ENCODE results near the gene TTC3. TPM values are rescaled to one million over a fixed set of nuclear protein-coding genes. Genes with fewer than 3 reads are reported as not detected.
"Not testable (repeated sequence)": the region's sequence is repeated elsewhere in the genome, so short reads cannot be mapped to it uniquely, and the experiment has no call there.

The TTC3 gene, protein sequence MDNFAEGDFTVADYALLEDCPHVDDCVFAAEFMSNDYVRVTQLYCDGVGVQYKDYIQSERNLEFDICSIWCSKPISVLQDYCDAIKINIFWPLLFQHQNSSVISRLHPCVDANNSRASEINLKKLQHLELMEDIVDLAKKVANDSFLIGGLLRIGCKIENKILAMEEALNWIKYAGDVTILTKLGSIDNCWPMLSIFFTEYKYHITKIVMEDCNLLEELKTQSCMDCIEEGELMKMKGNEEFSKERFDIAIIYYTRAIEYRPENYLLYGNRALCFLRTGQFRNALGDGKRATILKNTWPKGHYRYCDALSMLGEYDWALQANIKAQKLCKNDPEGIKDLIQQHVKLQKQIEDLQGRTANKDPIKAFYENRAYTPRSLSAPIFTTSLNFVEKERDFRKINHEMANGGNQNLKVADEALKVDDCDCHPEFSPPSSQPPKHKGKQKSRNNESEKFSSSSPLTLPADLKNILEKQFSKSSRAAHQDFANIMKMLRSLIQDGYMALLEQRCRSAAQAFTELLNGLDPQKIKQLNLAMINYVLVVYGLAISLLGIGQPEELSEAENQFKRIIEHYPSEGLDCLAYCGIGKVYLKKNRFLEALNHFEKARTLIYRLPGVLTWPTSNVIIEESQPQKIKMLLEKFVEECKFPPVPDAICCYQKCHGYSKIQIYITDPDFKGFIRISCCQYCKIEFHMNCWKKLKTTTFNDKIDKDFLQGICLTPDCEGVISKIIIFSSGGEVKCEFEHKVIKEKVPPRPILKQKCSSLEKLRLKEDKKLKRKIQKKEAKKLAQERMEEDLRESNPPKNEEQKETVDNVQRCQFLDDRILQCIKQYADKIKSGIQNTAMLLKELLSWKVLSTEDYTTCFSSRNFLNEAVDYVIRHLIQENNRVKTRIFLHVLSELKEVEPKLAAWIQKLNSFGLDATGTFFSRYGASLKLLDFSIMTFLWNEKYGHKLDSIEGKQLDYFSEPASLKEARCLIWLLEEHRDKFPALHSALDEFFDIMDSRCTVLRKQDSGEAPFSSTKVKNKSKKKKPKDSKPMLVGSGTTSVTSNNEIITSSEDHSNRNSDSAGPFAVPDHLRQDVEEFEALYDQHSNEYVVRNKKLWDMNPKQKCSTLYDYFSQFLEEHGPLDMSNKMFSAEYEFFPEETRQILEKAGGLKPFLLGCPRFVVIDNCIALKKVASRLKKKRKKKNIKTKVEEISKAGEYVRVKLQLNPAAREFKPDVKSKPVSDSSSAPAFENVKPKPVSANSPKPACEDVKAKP (N-terminal part only)
- total RNA-seq (91.0 TPM), polyA plus RNA-seq (10 to 100 TPM; 34.3 to 63.7 (median 54.8) TPM)

GRCh38 chr21:37072988-37073416, at the start of gene TTC3, which contains the start of gene PIGP:
TSS of gene TTC3 (plus strand) at chr21:37073254. CDS start at chr21:37087258, 14,004 bp downstream.
TSS of gene PIGP (minus strand) at chr21:37073071. CDS start at chr21:37072515, 556 bp downstream.
- Mint-ChIP-seq H3K4me3 (peak within 1 kb of the TSS; percentile 97 to 98 (median 98)), H3K27me3 (peaks cover 6% of the 10 kb centered on the region), H3K4me1 (peaks cover 30 to 62% (median 50%) of the 10 kb centered on the region in 4 donors), H3K27ac (peak within 1 kb of the TSS; percentile 97 to 98 (median 98)), H3K36me3 (peaks cover 20% of the 10 kb centered on the region), H3K9me3 (no peaks in the 10 kb centered on the region)
- Histone ChIP-seq H3K27me3 (ENCODE audit: control insufficient read depth, insufficient read depth, low read length) (no peaks in the 10 kb centered on the region), H3K27ac (ENCODE audit: insufficient read depth, low read length, poor library complexity, severe bottlenecking) (peak within 1 kb of the TSS; percentile 95), H3K4me1 (ENCODE audit: control insufficient read depth, insufficient read depth, low read length, poor library complexity, severe bottlenecking) (peaks cover 34% of the 10 kb centered on the region), H3K4me3 (ENCODE audit: low read depth, low read length) (peak within 1 kb of the TSS; percentile 97), H3K36me3 (ENCODE audit: control insufficient read depth, insufficient read depth, low read length) (peaks cover 4% of the 10 kb centered on the region), H3K9me3 (ENCODE audit: control insufficient read depth in 2 of 2, low read length in 2 of 2) (no peaks in the 10 kb centered on the region)
- peak; percentile 93 to 96 (median 94) for DNase-seq
- ATAC-seq (ENCODE audit: low read depth in 2 of 2): peak; percentile 61 to 70

GRCh38 chr21:37026499-37026898, 46.6 kb upstream of the TTC3 start:
- H3K4me1 Mint-ChIP-seq: no peaks in the 10 kb centered on the region
- no peaks in the 10 kb centered on the region for H3K4me1 ChIP-seq (ENCODE audit: control insufficient read depth, insufficient read depth, low read length, poor library complexity, severe bottlenecking)
- H3K4me3 ChIP-seq (ENCODE audit: low read depth, low read length): no peak overlapping the region
- ATAC-seq (ENCODE audit: low read depth in 2 of 2): no peak
- no peak overlapping the region for H3K4me3 Mint-ChIP-seq
- H3K9me3 ChIP-seq (ENCODE audit: control insufficient read depth in 2 of 2, low read length in 2 of 2): no peaks in the 10 kb centered on the region
- H3K27me3 Mint-ChIP-seq: peaks cover 7% of the 10 kb centered on the region
- H3K36me3 Mint-ChIP-seq: peaks cover 4% of the 10 kb centered on the region
- H3K27me3 ChIP-seq (ENCODE audit: control insufficient read depth, insufficient read depth, low read length): no peaks in the 10 kb centered on the region
- H3K9me3 Mint-ChIP-seq: peaks cover 0 to 6% (median 0%) of the 10 kb centered on the region in 7 donors
- H3K36me3 ChIP-seq (ENCODE audit: control insufficient read depth, insufficient read depth, low read length): no peaks in the 10 kb centered on the region
- DNase-seq: no peak
- no peak overlapping the region for H3K27ac ChIP-seq (ENCODE audit: insufficient read depth, low read length, poor library complexity, severe bottlenecking)
- H3K27ac Mint-ChIP-seq: no peak overlapping the region

DNA sequence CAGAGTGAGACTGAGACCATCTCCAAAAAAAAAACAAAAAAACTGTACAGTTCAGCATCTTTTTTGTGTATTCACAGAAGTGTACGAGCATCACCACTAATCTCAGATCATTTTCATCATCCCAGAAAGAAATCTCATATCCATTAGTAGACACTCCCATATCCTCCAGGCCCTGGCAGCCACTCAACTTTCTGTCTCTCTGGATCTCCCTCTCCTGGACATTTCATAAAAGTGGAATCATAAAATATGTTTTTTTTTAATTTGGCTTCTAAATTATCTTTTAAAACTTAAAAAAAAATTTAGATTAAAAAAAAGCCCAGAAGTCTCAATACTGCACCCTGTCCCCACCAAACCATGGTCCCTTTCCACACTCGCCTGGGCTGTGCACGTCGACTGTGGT, 44.5 kb upstream of the TTC3 start:
- Mint-ChIP-seq H3K4me1 (no peaks in the 10 kb centered on the region), H3K4me3 (no peak overlapping the region), H3K27me3 (peaks cover 7% of the 10 kb centered on the region), H3K27ac (no peak overlapping the region), H3K36me3 (peaks cover 1% of the 10 kb centered on the region), H3K9me3 (peaks cover 0 to 3% (median 0%) of the 10 kb centered on the region in 7 donors)
- Histone ChIP-seq H3K36me3 (ENCODE audit: control insufficient read depth, insufficient read depth, low read length) (no peaks in the 10 kb centered on the region), H3K9me3 (ENCODE audit: control insufficient read depth in 2 of 2, low read length in 2 of 2) (no peaks in the 10 kb centered on the region), H3K27ac (ENCODE audit: insufficient read depth, low read length, poor library complexity, severe bottlenecking) (no peak overlapping the region), H3K27me3 (ENCODE audit: control insufficient read depth, insufficient read depth, low read length) (no peaks in the 10 kb centered on the region), H3K4me1 (ENCODE audit: control insufficient read depth, insufficient read depth, low read length, poor library complexity, severe bottlenecking) (no peaks in the 10 kb centered on the region), H3K4me3 (ENCODE audit: low read depth, low read length) (no peak overlapping the region)
- ATAC-seq (ENCODE audit: low read depth in 2 of 2): no peak
- DNase-seq: no peak

DNA sequence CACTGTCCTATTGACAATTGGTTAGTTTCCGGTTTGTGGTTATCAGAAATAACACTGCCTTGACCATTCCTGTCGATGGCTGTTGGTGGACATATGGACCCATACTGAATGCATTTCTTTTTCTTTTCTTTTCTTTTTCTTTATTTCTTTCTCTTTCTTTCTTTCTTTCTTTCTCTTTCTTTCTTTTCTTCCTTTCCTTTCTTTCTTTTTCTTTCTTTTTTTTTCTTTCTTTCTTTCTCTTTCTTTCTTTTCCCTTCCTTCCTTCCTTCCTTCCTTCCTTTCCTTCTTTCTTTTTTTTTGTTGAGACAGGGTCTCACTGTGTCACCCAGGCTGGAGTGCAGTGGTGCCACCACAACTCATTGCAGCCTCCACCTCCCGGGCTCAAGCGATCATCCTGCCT, 42.2 kb upstream of the TTC3 start:
- Mint-ChIP-seq H3K36me3 (no peaks in the 10 kb centered on the region), H3K27me3 (peaks cover 7% of the 10 kb centered on the region), H3K4me1 (no peaks in the 10 kb centered on the region), H3K27ac (no peak overlapping the region), H3K4me3 (no peak overlapping the region), H3K9me3 (peaks cover 0 to 1% (median 0%) of the 10 kb centered on the region in 7 donors)
- Histone ChIP-seq H3K9me3 (ENCODE audit: control insufficient read depth in 2 of 2, low read length in 2 of 2) (no peaks in the 10 kb centered on the region), H3K36me3 (ENCODE audit: control insufficient read depth, insufficient read depth, low read length) (no peaks in the 10 kb centered on the region), H3K4me1 (ENCODE audit: control insufficient read depth, insufficient read depth, low read length, poor library complexity, severe bottlenecking) (no peaks in the 10 kb centered on the region), H3K27me3 (ENCODE audit: control insufficient read depth, insufficient read depth, low read length) (no peaks in the 10 kb centered on the region), H3K27ac (ENCODE audit: insufficient read depth, low read length, poor library complexity, severe bottlenecking) (no peak overlapping the region), H3K4me3 (ENCODE audit: low read depth, low read length) (no peak overlapping the region)
- DNase-seq (no peak), ATAC-seq (ENCODE audit: low read depth in 2 of 2) (no peak)

- no peak overlapping the region for H3K4me3 Mint-ChIP-seq
- Histone ChIP-seq H3K4me1 (ENCODE audit: control insufficient read depth, insufficient read depth, low read length, poor library complexity, severe bottlenecking) (no peaks in the 10 kb centered on the region), H3K27me3 (ENCODE audit: control insufficient read depth, insufficient read depth, low read length) (no peaks in the 10 kb centered on the region), H3K27ac (ENCODE audit: insufficient read depth, low read length, poor library complexity, severe bottlenecking) (no peak overlapping the region), H3K9me3 (ENCODE audit: control insufficient read depth in 2 of 2, low read length in 2 of 2) (no peaks in the 10 kb centered on the region), H3K36me3 (ENCODE audit: control insufficient read depth, insufficient read depth, low read length) (no peaks in the 10 kb centered on the region), H3K4me3 (ENCODE audit: low read depth, low read length) (no peak overlapping the region)
- peaks cover 7% of the 10 kb centered on the region for H3K27me3 Mint-ChIP-seq
- H3K36me3 Mint-ChIP-seq: no peaks in the 10 kb centered on the region
- ATAC-seq (ENCODE audit: low read depth in 2 of 2): no peak
- peaks cover 0 to 1% (median 0%) of the 10 kb centered on the region in 7 donors for H3K9me3 Mint-ChIP-seq
- no peak overlapping the region for H3K27ac Mint-ChIP-seq
- no peaks in the 10 kb centered on the region for H3K4me1 Mint-ChIP-seq
- no peak for DNase-seq
Measured at GRCh38 chr21:37032293-37032692, 40.8 kb upstream of the TTC3 start.

GRCh38 chr21:37032877-37033471, 40.1 kb upstream of the TTC3 start:
- Histone ChIP-seq H3K9me3 (ENCODE audit: control insufficient read depth in 2 of 2, low read length in 2 of 2) (no peaks in the 10 kb centered on the region), H3K4me1 (ENCODE audit: control insufficient read depth, insufficient read depth, low read length, poor library complexity, severe bottlenecking) (no peaks in the 10 kb centered on the region), H3K27me3 (ENCODE audit: control insufficient read depth, insufficient read depth, low read length) (no peaks in the 10 kb centered on the region), H3K36me3 (ENCODE audit: control insufficient read depth, insufficient read depth, low read length) (no peaks in the 10 kb centered on the region), H3K27ac (ENCODE audit: insufficient read depth, low read length, poor library complexity, severe bottlenecking) (no peak overlapping the region), H3K4me3 (ENCODE audit: low read depth, low read length) (no peak overlapping the region)
- ATAC-seq (ENCODE audit: low read depth in 2 of 2) (no peak), DNase-seq (no peak)
- H3K27ac Mint-ChIP-seq: no peak overlapping the region
- H3K36me3 Mint-ChIP-seq: no peaks in the 10 kb centered on the region
- H3K9me3 Mint-ChIP-seq: peaks cover 0 to 3% (median 0%) of the 10 kb centered on the region in 7 donors
- H3K4me3 Mint-ChIP-seq: no peak overlapping the region
- H3K4me1 Mint-ChIP-seq: no peaks in the 10 kb centered on the region
- H3K27me3 Mint-ChIP-seq: peaks cover 7% of the 10 kb centered on the region

DNA sequence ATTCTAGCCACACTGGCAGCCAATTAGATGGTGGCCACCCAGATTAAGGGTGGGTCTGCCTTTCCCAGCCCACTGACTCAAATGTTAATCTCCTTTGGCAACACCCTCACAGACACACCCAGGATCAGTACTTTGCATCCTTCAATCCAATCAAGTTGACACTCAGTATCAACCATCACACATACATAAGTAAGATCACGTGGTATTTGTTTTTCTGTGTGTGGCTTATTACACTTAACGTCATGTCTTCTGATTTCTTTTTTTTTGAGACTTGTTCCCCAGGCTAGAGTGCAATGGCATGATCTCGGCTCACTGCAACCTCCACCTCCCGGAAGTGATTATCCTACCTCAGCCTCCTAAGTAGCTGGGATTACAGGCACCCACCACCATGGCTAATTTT, 38.7 kb upstream of the TTC3 start:
- not testable (repeated sequence) for H3K4me1 ChIP-seq (ENCODE audit: control insufficient read depth, insufficient read depth, low read length, poor library complexity, severe bottlenecking); DNase-seq; H3K4me3 Mint-ChIP-seq; H3K27ac Mint-ChIP-seq; H3K27me3 ChIP-seq (ENCODE audit: control insufficient read depth, insufficient read depth, low read length); H3K27ac ChIP-seq (ENCODE audit: insufficient read depth, low read length, poor library complexity, severe bottlenecking); H3K9me3 ChIP-seq (ENCODE audit: control insufficient read depth in 2 of 2, low read length in 2 of 2); H3K9me3 Mint-ChIP-seq; ATAC-seq (ENCODE audit: low read depth in 2 of 2); H3K4me1 Mint-ChIP-seq; H3K36me3 Mint-ChIP-seq; H3K4me3 ChIP-seq (ENCODE audit: low read depth, low read length); H3K36me3 ChIP-seq (ENCODE audit: control insufficient read depth, insufficient read depth, low read length)
- peaks cover 11% of the 10 kb centered on the region for H3K27me3 Mint-ChIP-seq
